ENCODE measurements around the gene UTS2B.

Gene UTS2B

GRCh38 chr3:191329654-191330529 is at the start of gene UTS2B:
TSS of gene UTS2B (minus strand) at chr3:191330526. CDS start at chr3:191282189, 48,337 bp downstream.
- DNase-seq (ENCODE audit: low read depth) = no peak

GRCh38 chr3:191380001-191380400 is 49.7 kb upstream of the UTS2B start:
- DNase-seq (ENCODE audit: low read depth) = no peak

- no peak for DNase-seq (ENCODE audit: low read depth)
Observed at GRCh38 chr3:191379446-191379845, 49.1 kb upstream of the UTS2B start.

GRCh38 chr3:191378142-191378812 is 48.0 kb upstream of the UTS2B start:
- DNase-seq (ENCODE audit: low read depth) = no peak

- DNase-seq (ENCODE audit: low read depth) = no peak
Observed at GRCh38 chr3:191376516-191377141, 46.3 kb upstream of the UTS2B start.

- DNase-seq (ENCODE audit: low read depth) = no peak
Observed at GRCh38 chr3:191373327-191373726, 43.0 kb upstream of the UTS2B start.

- no peak for DNase-seq (ENCODE audit: low read depth)
Observed at GRCh38 chr3:191372122-191372521, 41.8 kb upstream of the UTS2B start.

GRCh38 chr3:191369616-191370010 is 39.3 kb upstream of the UTS2B start:
- no peak for DNase-seq (ENCODE audit: low read depth)

GRCh38 chr3:191368755-191369615 is 38.7 kb upstream of the UTS2B start:
- DNase-seq (ENCODE audit: low read depth) = no peak

- DNase-seq (ENCODE audit: low read depth) = no peak
Observed at GRCh38 chr3:191366675-191367074, 36.3 kb upstream of the UTS2B start.

GRCh38 chr3:191363221-191363620 is 32.9 kb upstream of the UTS2B start:
- DNase-seq (ENCODE audit: low read depth) = no peak

GRCh38 chr3:191362524-191363090 is 32.3 kb upstream of the UTS2B start:
- DNase-seq (ENCODE audit: low read depth) = no peak

GRCh38 chr3:191362037-191362436 is 31.7 kb upstream of the UTS2B start:
- no peak for DNase-seq (ENCODE audit: low read depth)

- no peak for DNase-seq (ENCODE audit: low read depth)
Observed at GRCh38 chr3:191361456-191361855, 31.1 kb upstream of the UTS2B start.

GRCh38 chr3:191360620-191361019 is 30.3 kb upstream of the UTS2B start:
- DNase-seq (ENCODE audit: low read depth) = no peak

GRCh38 chr3:191358929-191359328 is 28.6 kb upstream of the UTS2B start:
- no peak for DNase-seq (ENCODE audit: low read depth)

- DNase-seq (ENCODE audit: low read depth) = no peak
Observed at GRCh38 chr3:191357909-191358308, 27.6 kb upstream of the UTS2B start.

GRCh38 chr3:191356631-191357439 is 26.5 kb upstream of the UTS2B start:
- no peak for DNase-seq (ENCODE audit: low read depth)

GRCh38 chr3:191355406-191355805 is 25.1 kb upstream of the UTS2B start:
- DNase-seq (ENCODE audit: low read depth) = no peak

- no peak for DNase-seq (ENCODE audit: low read depth)
Observed at GRCh38 chr3:191353022-191353777, 22.9 kb upstream of the UTS2B start.

All from T-helper 22 cell (primary cell).